T-cell (primary cell): Measurements from ENCODE around the gene REC114. TPM values are rescaled to one million over a fixed set of nuclear protein-coding genes. Genes with fewer than 3 reads are reported as not detected.

Experiments
- ATAC-seq, 4 experiments: fragments of 200-7000 bp in 3 of 4; fragments of 150-1000 bp in 1 of 4; cut with Tn5 transposase; replicated peaks in 1 of 4; 1 replicate in 3 of 4; 2 replicates in 1 of 4; pipeline ENCODE4 v1.10.0; 2021; ENCODE audit warnings: moderate library complexity in 3 of 4, mild to moderate bottlenecking in 2 of 4, moderate number of reproducible peaks in 1 of 4
- CTCF ChIA-PET, 2 donors: fragments of 300-600 bp; sonication (Branson Sonifier 250); formaldehyde crosslinking; loops; one replicate each; lab custom pipeline; 2022; ENCODE audit warnings: antibody characterized with exemption in 2 of 2; lab: Charles Lee
- POLR2A ChIA-PET, 2 donors: fragments of 300-600 bp; sonication (Branson Sonifier 250); formaldehyde crosslinking; loops; one replicate each; lab custom pipeline; 2022; ENCODE audit warnings: antibody characterized with exemption in 2 of 2; lab: Charles Lee
- DNase-seq, 35 experiments: peaks; one replicate each; pipeline versions ENCODE4 v3.0.0 to v3.0.0-alpha.2; 2013 to 2023
- H3K27ac ChIP-seq: one replicate; pipeline ENCODE4 v1.5.1; 2013; ENCODE audit warnings: low read length
- H3K27me3 ChIP-seq, 2 experiments: replicated peaks in 1 of 2; 1 replicate in 1 of 2; 2 replicates in 1 of 2; pipeline versions ENCODE4 v1.6.1 to v1.7.0; 2013; ENCODE audit warnings: low read length in 1 of 2, mixed read lengths in 1 of 2; ENCODE audit not compliant: control insufficient read depth in 2 of 2, insufficient read depth in 2 of 2; ENCODE audit errors: extremely low read depth in 1 of 2
- H3K36me3 ChIP-seq, 2 donors: 1 replicate in 1 of 2; 2 replicates in 1 of 2; pipeline versions ENCODE4 v1.6.1 to v1.7.0; 2013; ENCODE audit warnings: low read length in 1 of 2; ENCODE audit not compliant: control insufficient read depth in 2 of 2, insufficient read depth in 1 of 2; ENCODE audit errors: extremely low read depth in 1 of 2
- H3K4me1 ChIP-seq, 2 experiments: 1 replicate in 1 of 2; 2 replicates in 1 of 2; pipeline versions ENCODE4 v1.6.1 to v1.7.0; 2013; ENCODE audit warnings: low read length in 2 of 2, mixed read lengths in 1 of 2; ENCODE audit not compliant: insufficient read depth in 2 of 2, control insufficient read depth in 1 of 2; ENCODE audit errors: extremely low read depth in 1 of 2
- H3K4me3 ChIP-seq, 2 donors: 1 replicate in 1 of 2; 2 replicates in 1 of 2; pipeline versions ENCODE4 v1.5.1 to v1.7.0; 2013; ENCODE audit warnings: mild to moderate bottlenecking in 2 of 2, low read length in 1 of 2, moderate library complexity in 1 of 2; ENCODE audit not compliant: control insufficient read depth in 1 of 2; ENCODE audit errors: extremely low read depth in 1 of 2
- H3K9me3 ChIP-seq: 2 replicates; pipeline ENCODE4 v1.7.0; 2013
- H3K27ac Mint-ChIP-seq, 2 donors: one replicate each; pipeline ENCODE4 v1.8.0; 2020 to 2021; ENCODE audit warnings: mild to moderate bottlenecking in 2 of 2, mixed read lengths in 2 of 2
- H3K27me3 Mint-ChIP-seq, 2 donors: one replicate each; pipeline ENCODE4 v1.8.0; 2021 to 2022; ENCODE audit warnings: mixed read lengths in 2 of 2
- H3K36me3 Mint-ChIP-seq: one replicate; pipeline ENCODE4 v1.8.0; 2021; ENCODE audit warnings: mixed read lengths
- H3K4me1 Mint-ChIP-seq, 3 donors: one replicate each; pipeline ENCODE4 v1.8.0; 2020 to 2022; ENCODE audit warnings: mixed read lengths in 3 of 3, mild to moderate bottlenecking in 1 of 3
- H3K4me3 Mint-ChIP-seq, 3 donors: one replicate each; pipeline ENCODE4 v1.8.0; 2020 to 2022; ENCODE audit warnings: mild to moderate bottlenecking in 3 of 3, mixed read lengths in 3 of 3, moderate library complexity in 3 of 3
- H3K9me3 Mint-ChIP-seq, 3 donors: one replicate each; pipeline ENCODE4 v1.8.0; 2020 to 2022; ENCODE audit warnings: mixed read lengths in 3 of 3
- WGBS: methylation state at CpG from one replicate; pipeline ENCODE4 v1.1.5; 2013; ENCODE audit warnings: missing lambda C conversion rate; ENCODE audit not compliant: insufficient coverage; 5-methylcytosine and 5-hydroxymethylcytosine counted together
- total RNA-seq, 35 experiments: library from RNA in 6 of 35; stranded (reverse) in 6 of 35; fragments of 120-200 nt in 1 of 35; gene quantifications; one replicate each; pipeline versions ENCODE4 v1.2.1 to v1.2.4 and lab custom pipeline; 2013 to 2026

The REC114 gene
- total RNA-seq, 5 donors from 2014 or later (not counting 1 experiment from before 2014, with no cell fraction given) = not detected

GRCh38 chr15:73605759-73606436 lies 162.9 kb downstream of the REC114 start:
- ChIA-PET CTCF (interaction anchor here (0.6 to 2.5 kb wide), 2 partner anchors 30 to 303 kb away, joined by 5 to 13 read pairs; no protein-coding TSS in a partner anchor), POLR2A (interaction anchor here in 1 of 2 donors (0.6 kb wide), 1 partner anchor 454 kb away, joined by 6 read pairs; no protein-coding TSS in a partner anchor)
- peaks cover 10 to 11% of the 10 kb centered on the region in 2 experiments for H3K4me1 ChIP-seq
- no peaks in the 10 kb centered on the region for H3K36me3 ChIP-seq
- no peak overlapping the region for H3K27ac Mint-ChIP-seq
- peaks cover 0 to 4% (median 3%) of the 10 kb centered on the region in 3 donors for H3K9me3 Mint-ChIP-seq
- H3K36me3 Mint-ChIP-seq = peaks cover 14% of the 10 kb centered on the region
- H3K9me3 ChIP-seq = no peaks in the 10 kb centered on the region
- no peaks in the 10 kb centered on the region for H3K27me3 ChIP-seq
- H3K27me3 Mint-ChIP-seq = no peaks in the 10 kb centered on the region
- no peak overlapping the region for H3K4me3 Mint-ChIP-seq
- DNase-seq (no peak), ATAC-seq (no peak)
- H3K4me1 Mint-ChIP-seq = peaks cover 46 to 58% (median 50%) of the 10 kb centered on the region in 3 donors
- no peak overlapping the region for H3K27ac ChIP-seq
- WGBS = no CpG with 5 or more reads among the region's 5 CpGs
- no peak overlapping the region for H3K4me3 ChIP-seq

GRCh38 chr15:73607405-73607804 lies 164.4 kb downstream of the REC114 start:
- Mint-ChIP-seq H3K4me1 (peaks cover 55 to 66% (median 63%) of the 10 kb centered on the region in 3 donors), H3K36me3 (peaks cover 14% of the 10 kb centered on the region), H3K9me3 (peaks cover 0 to 4% (median 3%) of the 10 kb centered on the region in 3 donors), H3K4me3 (no peak overlapping the region), H3K27ac (no peak overlapping the region), H3K27me3 (no peaks in the 10 kb centered on the region)
- peaks cover 7 to 10% of the 10 kb centered on the region in 2 experiments for H3K4me1 ChIP-seq
- no peaks in the 10 kb centered on the region for H3K9me3 ChIP-seq
- 20% methylated on average over 1 of the region's 2 CpGs for WGBS
- DNase-seq (no peak), ATAC-seq (no peak)
- no peaks in the 10 kb centered on the region for H3K36me3 ChIP-seq
- ChIA-PET CTCF (interaction anchor here (0.6 to 2.5 kb wide), 2 partner anchors 29 kb away, joined by 9 to 13 read pairs; no protein-coding TSS in a partner anchor), POLR2A (no interaction called here)
- no peaks in the 10 kb centered on the region for H3K27me3 ChIP-seq
- H3K4me3 ChIP-seq = no peak overlapping the region
- no peak overlapping the region for H3K27ac ChIP-seq

DNA sequence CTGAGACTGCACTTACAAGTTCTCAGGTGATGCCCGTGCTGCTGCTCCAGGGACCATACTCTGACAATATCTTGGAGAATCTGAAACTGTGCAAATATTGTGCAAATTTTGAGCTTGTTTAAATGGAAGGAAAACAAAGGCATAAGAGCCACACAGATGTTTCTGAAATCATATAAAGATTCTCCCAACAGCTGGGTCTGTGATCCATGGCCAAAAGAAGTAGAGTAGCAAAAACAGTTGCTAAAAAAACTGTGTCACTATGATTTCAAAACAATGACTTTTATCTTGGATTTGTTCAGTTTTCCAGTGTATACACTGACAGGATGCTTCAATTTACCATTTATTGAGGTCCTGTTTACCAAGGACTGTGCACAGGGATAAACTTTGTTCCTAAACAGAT lies 164.9 kb downstream of the REC114 start:
- H3K4me1 Mint-ChIP-seq = peaks cover 57 to 68% (median 63%) of the 10 kb centered on the region in 3 donors
- no peak overlapping the region for H3K4me3 ChIP-seq
- DNase-seq (no peak), ATAC-seq (no peak)
- ChIA-PET CTCF (interaction anchor here (0.6 to 2.5 kb wide), 2 partner anchors 28 to 29 kb away, joined by 9 to 13 read pairs; no protein-coding TSS in a partner anchor), POLR2A (no interaction called here)
- 88% methylated on average over 1 of the region's 1 CpG for WGBS
- no peak overlapping the region for H3K27ac Mint-ChIP-seq
- no peaks in the 10 kb centered on the region for H3K36me3 ChIP-seq
- peaks cover 0 to 4% (median 3%) of the 10 kb centered on the region in 3 donors for H3K9me3 Mint-ChIP-seq
- no peaks in the 10 kb centered on the region for H3K9me3 ChIP-seq
- peaks cover 14% of the 10 kb centered on the region for H3K36me3 Mint-ChIP-seq
- no peak overlapping the region for H3K4me3 Mint-ChIP-seq
- no peaks in the 10 kb centered on the region for H3K27me3 ChIP-seq
- peaks cover 4 to 5% of the 10 kb centered on the region in 2 experiments for H3K4me1 ChIP-seq
- H3K27ac ChIP-seq = no peak overlapping the region
- no peaks in the 10 kb centered on the region for H3K27me3 Mint-ChIP-seq

- Mint-ChIP-seq H3K27ac (no peak overlapping the region), H3K36me3 (peaks cover 14% of the 10 kb centered on the region), H3K9me3 (peaks cover 0 to 4% (median 3%) of the 10 kb centered on the region in 3 donors), H3K4me3 (no peak overlapping the region), H3K4me1 (peaks cover 60 to 72% (median 63%) of the 10 kb centered on the region in 3 donors), H3K27me3 (no peaks in the 10 kb centered on the region)
- POLR2A ChIA-PET = no interaction called here
- no peaks in the 10 kb centered on the region for H3K9me3 ChIP-seq
- no peak for ATAC-seq
- H3K36me3 ChIP-seq = no peaks in the 10 kb centered on the region
- 100% methylated on average over 1 of the region's 1 CpG for WGBS
- DNase-seq = no peak
- no peak overlapping the region for H3K4me3 ChIP-seq
- no peaks in the 10 kb centered on the region for H3K4me1 ChIP-seq
- CTCF ChIA-PET = no interaction called here
- no peak overlapping the region for H3K27ac ChIP-seq
- H3K27me3 ChIP-seq = no peaks in the 10 kb centered on the region
Measured at GRCh38 chr15:73608475-73608874, 165.5 kb downstream of the REC114 start.

DNA sequence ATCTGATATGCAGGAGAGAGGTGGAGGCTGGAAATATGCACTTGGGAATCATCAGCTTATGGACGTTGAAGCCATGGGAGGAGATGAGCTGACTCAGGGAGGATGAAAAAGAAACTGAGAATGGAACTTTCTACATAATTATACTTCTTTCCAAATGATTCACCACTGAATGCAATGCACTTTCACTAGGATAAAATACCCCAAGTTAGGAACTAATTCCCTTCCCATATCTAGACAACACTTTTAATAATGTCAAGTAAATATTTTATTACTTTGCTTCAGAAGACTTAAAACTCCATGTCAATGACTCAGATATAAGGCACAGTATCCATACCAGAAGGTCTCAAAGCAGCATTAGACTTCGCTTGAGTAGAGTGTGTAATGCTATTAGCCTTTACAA lies 166.0 kb downstream of the REC114 start:
- no peaks in the 10 kb centered on the region for H3K27me3 ChIP-seq
- 100% methylated on average over 1 of the region's 2 CpGs for whole genome bisulfite sequencing
- H3K9me3 ChIP-seq = no peaks in the 10 kb centered on the region
- no peak overlapping the region for H3K27ac Mint-ChIP-seq
- POLR2A ChIA-PET = no interaction called here
- no peaks in the 10 kb centered on the region for H3K4me1 ChIP-seq
- no peak overlapping the region for H3K27ac ChIP-seq
- CTCF ChIA-PET = no interaction called here
- peaks cover 14% of the 10 kb centered on the region for H3K36me3 Mint-ChIP-seq
- no peaks in the 10 kb centered on the region for H3K27me3 Mint-ChIP-seq
- peaks cover 60 to 68% (median 62%) of the 10 kb centered on the region in 3 donors for H3K4me1 Mint-ChIP-seq
- H3K4me3 ChIP-seq = no peak overlapping the region
- DNase-seq (no peak), ATAC-seq (no peak)
- H3K9me3 Mint-ChIP-seq = peaks cover 0 to 4% (median 3%) of the 10 kb centered on the region in 3 donors
- H3K4me3 Mint-ChIP-seq = no peak overlapping the region
- no peaks in the 10 kb centered on the region for H3K36me3 ChIP-seq
